ENCODE measurements around the gene AKTIP. TPM values are rescaled to one million over a fixed set of nuclear protein-coding genes. Genes with fewer than 3 reads are reported as not detected.
"Not testable (repeated sequence)": the region's sequence is repeated elsewhere in the genome, so short reads cannot be mapped to it uniquely, and the experiment has no call there.

Gene AKTIP
- total RNA-seq, 1 experiment from 2014 or later: 26.1 TPM

DNA sequence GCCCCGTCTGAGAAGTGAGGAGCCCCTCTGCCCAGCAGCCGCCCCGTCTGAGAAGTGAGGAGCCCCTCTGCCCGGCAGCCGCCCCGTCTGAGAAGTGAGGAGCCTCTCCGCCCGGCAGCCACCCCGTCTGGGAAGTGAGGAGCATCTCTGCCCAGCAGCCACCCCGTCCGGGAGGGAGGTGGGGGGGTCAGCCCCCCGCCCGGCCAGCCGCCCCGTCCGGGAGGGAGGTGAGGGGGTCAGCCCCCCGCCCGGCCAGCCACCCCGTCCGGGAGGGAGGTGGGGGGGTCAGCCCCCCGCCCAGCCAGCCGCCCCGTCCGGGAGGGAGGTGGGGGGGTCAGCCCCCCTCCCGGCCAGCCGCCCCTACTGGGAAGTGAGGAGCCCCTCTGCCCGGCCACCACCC lies 36.3 kb upstream of the AKTIP start:
- in situ Hi-C loops (cut with HindIII; ENCODE audit: low pct_unique_long_range_greater_than_20kb, low sequenced_read_pairs); H3K36me3 ChIP-seq (ENCODE audit: control insufficient read depth, insufficient read depth, low read length); H3K4me1 ChIP-seq (ENCODE audit: control insufficient read depth, insufficient read depth, low read length); H3K9me3 ChIP-seq (ENCODE audit: control insufficient read depth, insufficient read depth, low read depth, low read length); DNase-seq (ENCODE audit: low read depth, low spot score); BruUV-seq (replicated peaks); H3K27me3 ChIP-seq (ENCODE audit: control insufficient read depth, insufficient read depth, low read length); POLR2A ChIA-PET; ATAC-seq; intact Hi-C loops (cut with micrococcal nuclease; ENCODE audit: unreplicated experiment); H3K27ac ChIP-seq (ENCODE audit: low read length); H3K4me3 ChIP-seq (ENCODE audit: low read depth in 2 of 2, low read length in 2 of 2); CTCF ChIA-PET: not testable (repeated sequence)

DNA sequence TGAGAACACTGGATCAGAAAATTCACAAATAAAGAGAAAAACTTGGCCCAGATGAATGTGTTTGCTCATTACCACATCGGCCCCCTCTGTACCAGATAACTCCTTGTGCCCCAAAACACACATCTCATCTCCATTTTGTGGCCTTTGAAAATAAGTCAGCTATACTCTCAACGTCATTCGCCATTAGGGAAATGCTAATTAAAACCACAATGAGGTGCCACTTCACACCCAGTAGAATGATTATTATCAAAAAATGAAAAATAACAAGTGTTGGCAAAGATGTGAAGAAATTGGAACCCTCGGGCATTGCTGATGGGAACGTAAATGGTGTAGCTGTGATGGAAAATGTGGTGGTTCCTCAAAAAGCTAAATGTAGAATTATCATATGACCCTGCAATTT lies 34.6 kb upstream of the AKTIP start:
- ATAC-seq: no peak
- Histone ChIP-seq H3K27me3 (ENCODE audit: control insufficient read depth, insufficient read depth, low read length) (no peaks in the 10 kb centered on the region), H3K27ac (ENCODE audit: low read length) (no peak overlapping the region), H3K9me3 (ENCODE audit: control insufficient read depth, insufficient read depth, low read depth, low read length) (no peaks in the 10 kb centered on the region), H3K36me3 (ENCODE audit: control insufficient read depth, insufficient read depth, low read length) (no peaks in the 10 kb centered on the region), H3K4me3 (ENCODE audit: low read depth in 2 of 2, low read length in 2 of 2) (no peak overlapping the region), H3K4me1 (ENCODE audit: control insufficient read depth, insufficient read depth, low read length) (no peaks in the 10 kb centered on the region)
- in situ Hi-C loops (cut with HindIII; ENCODE audit: low pct_unique_long_range_greater_than_20kb, low sequenced_read_pairs): no loop called here
- no peak for DNase-seq (ENCODE audit: low read depth, low spot score)
- intact Hi-C loops (cut with micrococcal nuclease; ENCODE audit: unreplicated experiment): no loop called here
- POLR2A ChIA-PET: no interaction called here
- BruUV-seq (replicated peaks): no TSS peak
- CTCF ChIA-PET: no interaction called here
- no peak for TF ChIP-seq POLR2AphosphoS5 (IDR thresholded peaks at IDR 0.05; ENCODE audit: low read depth, low read length)
- no peak for TF ChIP-seq TCF7L2 (IDR thresholded peaks at IDR 0.05; ENCODE audit: low read depth, low read length)
- TF ChIP-seq, protein P1, sequence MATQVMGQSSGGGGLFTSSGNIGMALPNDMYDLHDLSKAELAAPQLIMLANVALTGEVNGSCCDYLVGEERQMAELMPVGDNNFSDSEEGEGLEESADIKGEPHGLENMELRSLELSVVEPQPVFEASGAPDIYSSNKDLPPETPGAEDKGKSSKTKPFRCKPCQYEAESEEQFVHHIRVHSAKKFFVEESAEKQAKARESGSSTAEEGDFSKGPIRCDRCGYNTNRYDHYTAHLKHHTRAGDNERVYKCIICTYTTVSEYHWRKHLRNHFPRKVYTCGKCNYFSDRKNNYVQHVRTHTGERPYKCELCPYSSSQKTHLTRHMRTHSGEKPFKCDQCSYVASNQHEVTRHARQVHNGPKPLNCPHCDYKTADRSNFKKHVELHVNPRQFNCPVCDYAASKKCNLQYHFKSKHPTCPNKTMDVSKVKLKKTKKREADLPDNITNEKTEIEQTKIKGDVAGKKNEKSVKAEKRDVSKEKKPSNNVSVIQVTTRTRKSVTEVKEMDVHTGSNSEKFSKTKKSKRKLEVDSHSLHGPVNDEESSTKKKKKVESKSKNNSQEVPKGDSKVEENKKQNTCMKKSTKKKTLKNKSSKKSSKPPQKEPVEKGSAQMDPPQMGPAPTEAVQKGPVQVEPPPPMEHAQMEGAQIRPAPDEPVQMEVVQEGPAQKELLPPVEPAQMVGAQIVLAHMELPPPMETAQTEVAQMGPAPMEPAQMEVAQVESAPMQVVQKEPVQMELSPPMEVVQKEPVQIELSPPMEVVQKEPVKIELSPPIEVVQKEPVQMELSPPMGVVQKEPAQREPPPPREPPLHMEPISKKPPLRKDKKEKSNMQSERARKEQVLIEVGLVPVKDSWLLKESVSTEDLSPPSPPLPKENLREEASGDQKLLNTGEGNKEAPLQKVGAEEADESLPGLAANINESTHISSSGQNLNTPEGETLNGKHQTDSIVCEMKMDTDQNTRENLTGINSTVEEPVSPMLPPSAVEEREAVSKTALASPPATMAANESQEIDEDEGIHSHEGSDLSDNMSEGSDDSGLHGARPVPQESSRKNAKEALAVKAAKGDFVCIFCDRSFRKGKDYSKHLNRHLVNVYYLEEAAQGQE (IDR thresholded peaks at IDR 0.05; ENCODE audit: insufficient read depth in 1 of 2, low read depth in 2 of 2, low read length in 1 of 2): no peak
- TF ChIP-seq SIN3A (IDR thresholded peaks at IDR 0.05; ENCODE audit: borderline replicate concordance, insufficient read depth, low read depth, low read length): no peak
- TF ChIP-seq, protein P2, sequence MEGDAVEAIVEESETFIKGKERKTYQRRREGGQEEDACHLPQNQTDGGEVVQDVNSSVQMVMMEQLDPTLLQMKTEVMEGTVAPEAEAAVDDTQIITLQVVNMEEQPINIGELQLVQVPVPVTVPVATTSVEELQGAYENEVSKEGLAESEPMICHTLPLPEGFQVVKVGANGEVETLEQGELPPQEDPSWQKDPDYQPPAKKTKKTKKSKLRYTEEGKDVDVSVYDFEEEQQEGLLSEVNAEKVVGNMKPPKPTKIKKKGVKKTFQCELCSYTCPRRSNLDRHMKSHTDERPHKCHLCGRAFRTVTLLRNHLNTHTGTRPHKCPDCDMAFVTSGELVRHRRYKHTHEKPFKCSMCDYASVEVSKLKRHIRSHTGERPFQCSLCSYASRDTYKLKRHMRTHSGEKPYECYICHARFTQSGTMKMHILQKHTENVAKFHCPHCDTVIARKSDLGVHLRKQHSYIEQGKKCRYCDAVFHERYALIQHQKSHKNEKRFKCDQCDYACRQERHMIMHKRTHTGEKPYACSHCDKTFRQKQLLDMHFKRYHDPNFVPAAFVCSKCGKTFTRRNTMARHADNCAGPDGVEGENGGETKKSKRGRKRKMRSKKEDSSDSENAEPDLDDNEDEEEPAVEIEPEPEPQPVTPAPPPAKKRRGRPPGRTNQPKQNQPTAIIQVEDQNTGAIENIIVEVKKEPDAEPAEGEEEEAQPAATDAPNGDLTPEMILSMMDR (IDR thresholded peaks at IDR 0.05): no peak

DNA sequence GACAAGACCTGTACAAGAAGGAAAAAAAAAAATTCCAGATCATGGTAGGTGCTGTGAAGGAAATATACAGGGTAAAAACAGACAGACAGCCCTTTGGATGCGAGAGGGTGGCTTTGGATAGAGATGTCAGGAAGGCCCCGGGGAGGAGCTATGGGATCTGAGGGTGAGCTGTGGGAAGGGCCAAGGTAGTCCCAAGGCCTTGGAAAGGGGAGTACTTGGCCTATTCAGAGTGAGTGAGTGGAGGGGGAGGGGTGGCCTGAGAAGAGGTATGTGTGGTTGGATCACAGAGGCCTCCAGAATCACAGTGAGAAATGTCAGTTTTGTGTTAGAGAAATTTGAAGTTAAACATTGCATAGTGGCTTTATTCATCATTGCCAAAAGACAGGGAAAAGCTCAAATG lies 31.2 kb upstream of the AKTIP start:
- intact Hi-C loops (cut with micrococcal nuclease; ENCODE audit: unreplicated experiment) (no loop called here), in situ Hi-C loops (cut with HindIII; ENCODE audit: low pct_unique_long_range_greater_than_20kb, low sequenced_read_pairs) (no loop called here)
- POLR2A ChIA-PET: no interaction called here
- H3K27ac ChIP-seq (ENCODE audit: low read length): no peak overlapping the region
- CTCF ChIA-PET: no interaction called here
- no TSS peak for BruUV-seq (replicated peaks)
- no peaks in the 10 kb centered on the region for H3K27me3 ChIP-seq (ENCODE audit: control insufficient read depth, insufficient read depth, low read length)
- no peaks in the 10 kb centered on the region for H3K36me3 ChIP-seq (ENCODE audit: control insufficient read depth, insufficient read depth, low read length)
- H3K4me3 ChIP-seq (ENCODE audit: low read depth in 2 of 2, low read length in 2 of 2): no peak overlapping the region
- no peak for ATAC-seq
- H3K4me1 ChIP-seq (ENCODE audit: control insufficient read depth, insufficient read depth, low read length): no peaks in the 10 kb centered on the region
- no peak for DNase-seq (ENCODE audit: low read depth, low spot score)
- TF ChIP-seq SIN3A (IDR thresholded peaks at IDR 0.05; ENCODE audit: borderline replicate concordance, insufficient read depth, low read depth, low read length): no peak
- TF ChIP-seq, protein P2 (IDR thresholded peaks at IDR 0.05): no peak
- no peaks in the 10 kb centered on the region for H3K9me3 ChIP-seq (ENCODE audit: control insufficient read depth, insufficient read depth, low read depth, low read length)

Measured in Panc1 (cell line).